HG02571 (cell line): Measurements from ENCODE around the gene CBX7.

Experiments
- ATAC-seq: cut with Tn5 transposase; IDR thresholded peaks from one replicate; pipeline ENCODE4 v1.9.1; 2021; ENCODE audit warnings: mild to moderate bottlenecking, moderate library complexity; ENCODE audit not compliant: unreplicated experiment

Gene CBX7

DNA sequence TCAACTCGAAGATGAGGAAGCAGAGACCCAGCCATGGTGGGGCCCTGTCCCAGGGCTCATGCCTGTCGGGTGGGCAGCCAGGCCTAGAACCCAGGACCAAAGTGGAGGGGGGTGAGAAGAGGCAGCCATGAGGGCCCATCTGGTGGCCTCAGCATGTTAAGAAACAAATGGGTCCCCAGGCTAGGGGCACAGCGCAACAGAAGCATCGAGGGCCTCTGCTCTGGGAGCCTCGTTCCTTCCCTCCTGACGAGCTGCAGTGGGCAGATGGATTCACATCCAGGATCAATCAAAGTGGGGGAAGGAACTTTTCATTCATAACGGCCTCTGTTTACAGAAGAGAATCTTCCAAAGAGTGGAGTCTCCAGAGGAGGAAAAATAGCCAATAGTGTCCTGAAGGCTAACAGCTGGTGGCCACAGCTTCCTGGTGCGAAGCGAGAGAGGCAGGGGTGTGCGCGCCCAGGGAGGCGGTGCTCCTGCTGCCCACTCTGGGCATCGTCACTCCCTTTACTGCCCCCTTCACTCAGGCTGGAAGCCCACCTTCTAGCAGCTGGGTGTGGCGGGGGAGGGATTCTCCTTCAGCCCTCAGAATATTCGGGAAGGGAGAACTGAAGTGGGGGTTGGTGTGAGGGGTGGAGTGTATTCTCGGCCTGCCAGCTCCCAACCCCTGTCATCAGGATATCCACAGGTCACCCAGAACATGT is 4.3 kb downstream of the CBX7 start:
- ATAC-seq = no peak

DNA sequence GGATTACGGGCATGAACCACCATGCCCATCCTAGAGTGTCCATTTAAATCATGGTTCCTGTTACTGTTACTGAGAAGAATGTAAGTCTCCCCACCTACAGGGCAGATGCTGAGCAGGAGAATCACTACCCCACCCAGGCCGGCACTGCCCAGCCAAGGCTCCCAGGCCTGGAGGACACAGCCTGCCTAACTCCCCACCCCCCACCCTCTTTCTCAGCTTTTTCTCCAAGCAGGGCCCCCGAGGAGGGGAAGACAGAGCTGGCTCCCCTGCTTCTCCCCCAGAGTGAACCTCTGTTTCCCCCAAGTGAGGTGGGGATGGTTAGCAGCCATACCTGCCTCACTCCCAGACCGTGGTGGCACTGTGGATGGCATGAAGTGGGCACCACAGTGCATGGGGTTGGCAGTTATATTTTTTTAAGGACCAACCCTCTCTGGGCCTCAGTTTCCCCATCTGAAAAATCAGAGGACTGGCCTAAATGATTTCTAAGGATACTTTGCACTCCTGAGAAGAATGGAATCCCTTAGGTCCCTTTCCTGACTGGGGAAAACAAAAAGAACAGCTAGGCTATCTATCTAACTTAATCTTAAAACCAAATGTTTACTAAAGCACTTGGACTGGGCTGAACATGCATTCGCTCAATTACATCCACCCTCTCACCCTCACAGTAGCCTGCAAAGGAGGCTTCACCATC is 5.0 kb downstream of the CBX7 start:
- no peak for ATAC-seq

DNA sequence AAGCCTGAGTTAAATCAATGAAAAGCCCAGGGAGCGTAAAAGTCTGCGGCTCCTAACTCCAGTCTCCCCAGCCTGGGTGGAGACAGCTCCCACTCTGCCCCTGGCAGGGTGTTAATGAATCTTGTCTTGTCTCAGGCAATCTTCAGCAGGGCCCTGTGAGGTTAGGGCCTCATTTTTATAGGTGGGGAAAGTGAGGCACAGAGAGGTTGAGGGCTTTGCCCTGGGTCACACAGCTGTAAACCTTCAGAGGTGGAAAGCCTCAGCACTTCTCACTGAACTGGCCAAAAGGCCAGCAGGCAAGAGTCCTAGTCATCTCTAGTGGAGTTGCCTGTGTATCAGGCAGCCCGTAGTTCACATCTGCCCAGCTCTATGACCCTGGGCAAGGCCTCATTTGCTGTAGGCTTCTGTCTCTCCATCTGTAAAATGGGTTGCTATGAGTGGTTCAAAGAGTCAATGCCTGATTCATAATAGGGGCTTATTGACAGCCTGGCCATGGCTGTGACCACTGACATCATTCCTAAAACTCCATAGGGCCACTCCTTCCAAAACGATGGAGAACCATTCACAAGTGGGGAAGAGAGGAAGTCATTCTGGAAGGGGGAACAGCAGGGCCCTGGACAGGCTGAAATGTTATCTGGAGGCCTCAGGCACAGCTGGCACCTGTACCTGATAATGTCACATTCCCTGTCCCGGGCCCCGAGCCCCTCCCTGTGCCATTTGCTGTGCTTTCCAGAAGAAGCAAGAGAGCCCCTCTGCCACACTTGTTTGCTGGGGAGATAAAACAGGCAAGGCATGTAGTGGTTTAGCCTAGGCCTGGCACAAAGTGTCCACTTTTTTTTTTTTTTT is 6.0 kb downstream of the CBX7 start:
- ATAC-seq = no peak

DNA sequence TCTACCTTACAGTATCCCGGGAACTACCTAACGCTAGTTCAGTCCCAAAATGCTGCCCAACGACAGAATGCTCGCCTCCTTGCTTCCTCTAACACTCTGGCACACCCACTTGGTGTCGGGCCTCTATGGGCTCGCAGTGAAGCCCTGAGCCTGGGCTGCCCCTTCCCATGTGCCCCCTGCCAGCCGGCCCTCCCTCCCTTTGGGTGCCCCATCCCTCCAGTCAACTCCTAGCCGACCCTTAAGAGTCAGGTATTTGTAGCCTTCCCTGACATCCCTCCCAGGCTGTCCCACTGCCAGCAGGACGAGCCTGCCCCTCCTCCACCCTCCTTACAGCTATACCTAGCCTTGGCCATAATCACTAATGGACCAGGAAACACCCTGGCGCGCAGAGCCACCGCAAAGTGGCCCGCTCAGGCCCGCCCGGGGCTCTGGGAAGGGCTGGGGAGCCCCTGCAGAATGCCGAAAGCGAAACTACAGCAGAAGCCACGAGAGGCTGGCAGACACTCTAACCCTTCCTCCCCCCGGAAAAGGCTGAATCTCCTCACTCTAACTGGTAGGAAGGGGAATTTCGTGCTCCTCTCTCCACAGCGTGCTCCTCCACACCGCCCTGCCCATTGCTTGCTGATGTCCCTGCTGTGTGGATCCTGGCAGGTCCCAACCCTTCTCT is 8.2 kb downstream of the CBX7 start:
- no peak for ATAC-seq

DNA sequence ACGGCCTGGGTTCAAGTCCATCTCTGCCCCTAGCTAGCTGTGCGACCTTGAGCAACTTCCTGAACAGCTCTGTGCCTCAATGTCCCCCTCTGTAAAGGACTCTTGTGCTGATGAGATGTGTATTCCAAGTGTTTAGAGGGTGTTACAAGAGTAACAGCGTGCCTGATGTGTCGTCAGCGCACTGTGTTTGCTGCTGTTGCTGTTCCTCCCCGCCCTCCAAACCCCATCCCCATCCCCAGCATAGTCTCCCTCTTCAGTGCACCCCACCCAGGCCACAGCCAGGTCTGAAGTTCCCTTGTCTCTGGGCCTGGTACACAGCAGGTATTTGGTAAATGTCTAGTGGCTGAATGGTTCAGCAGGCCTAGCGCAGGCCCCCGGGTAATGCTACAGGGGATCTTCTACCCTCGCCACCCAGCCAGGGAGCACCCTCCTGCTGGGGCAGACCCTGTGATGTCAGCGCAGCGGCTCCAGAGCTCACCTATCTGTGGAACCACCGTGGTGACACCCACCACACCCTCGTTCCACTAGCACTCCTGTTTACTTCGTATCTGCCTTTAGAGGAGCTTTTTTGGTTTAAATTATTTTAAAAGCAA is 10.3 kb downstream of the CBX7 start:
- ATAC-seq = no peak

DNA sequence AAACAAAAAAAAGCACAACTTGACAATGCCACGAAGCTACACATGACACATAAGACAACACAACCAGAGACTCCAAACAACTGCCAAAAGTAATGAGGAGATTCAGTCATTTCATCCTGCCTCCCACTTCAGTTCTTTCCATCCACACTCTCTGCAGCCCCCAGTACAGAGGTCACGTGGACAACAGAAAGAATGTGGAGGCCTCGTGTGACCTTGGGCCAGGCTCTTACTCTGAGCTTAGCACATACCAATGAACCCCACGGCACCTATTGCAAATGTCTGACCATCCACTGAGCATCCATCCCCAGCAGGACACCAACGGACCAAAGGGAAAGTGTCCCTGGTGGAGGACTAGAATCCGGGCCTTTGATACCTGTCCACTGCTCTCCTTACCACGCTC is 12.5 kb downstream of the CBX7 start:
- ATAC-seq = no peak

DNA sequence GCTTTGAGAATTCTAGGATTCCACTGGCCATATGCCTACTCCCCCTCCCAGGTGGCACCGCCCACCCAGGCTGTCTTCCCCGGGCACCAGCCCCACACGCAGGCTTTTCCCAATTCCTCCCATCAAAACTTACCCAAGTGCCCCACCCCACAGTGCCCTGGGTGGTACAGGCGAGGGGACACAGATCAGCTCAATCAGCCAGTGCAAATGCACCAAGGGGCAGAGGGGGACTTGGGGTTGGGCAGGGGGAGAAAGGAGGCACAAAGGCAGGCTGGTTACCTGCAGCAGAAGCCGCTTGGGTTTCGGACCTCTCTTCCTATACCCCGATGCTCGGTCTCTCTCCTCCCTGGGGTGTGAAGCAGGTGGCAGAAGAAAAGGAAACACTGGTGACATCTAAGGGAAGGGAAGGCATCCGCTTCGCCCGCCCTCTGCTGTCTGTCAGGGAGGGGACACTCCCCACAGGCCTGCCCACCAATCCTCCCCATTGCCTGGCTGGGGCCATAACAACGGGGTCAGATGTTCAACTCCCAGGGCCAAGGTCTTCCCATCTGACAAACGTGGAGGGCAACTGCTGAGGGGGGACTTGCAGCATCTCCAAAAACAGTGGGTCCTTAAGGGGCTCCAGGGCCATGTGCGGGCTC is 14.0 kb downstream of the CBX7 start:
- ATAC-seq = no peak

DNA sequence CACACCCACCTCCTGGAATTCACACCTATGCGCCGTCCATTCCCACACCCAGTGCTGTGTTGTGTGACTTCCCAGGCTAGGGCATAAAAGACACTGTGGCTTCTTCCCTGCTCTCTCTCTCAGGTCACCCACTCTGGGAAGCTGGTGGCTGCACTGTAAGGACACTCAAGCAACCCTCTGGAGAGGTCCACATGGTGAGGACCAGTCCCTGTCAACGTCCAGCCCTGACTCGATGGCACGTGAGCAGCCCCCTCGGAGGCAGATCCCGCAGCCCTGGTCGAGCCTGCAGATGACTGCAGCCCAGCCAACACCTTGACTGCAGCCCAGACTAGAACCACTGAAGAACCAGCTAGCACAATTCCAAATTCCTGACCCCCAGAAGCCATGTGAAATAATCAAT is 16.2 kb downstream of the CBX7 start:
- no peak for ATAC-seq

DNA sequence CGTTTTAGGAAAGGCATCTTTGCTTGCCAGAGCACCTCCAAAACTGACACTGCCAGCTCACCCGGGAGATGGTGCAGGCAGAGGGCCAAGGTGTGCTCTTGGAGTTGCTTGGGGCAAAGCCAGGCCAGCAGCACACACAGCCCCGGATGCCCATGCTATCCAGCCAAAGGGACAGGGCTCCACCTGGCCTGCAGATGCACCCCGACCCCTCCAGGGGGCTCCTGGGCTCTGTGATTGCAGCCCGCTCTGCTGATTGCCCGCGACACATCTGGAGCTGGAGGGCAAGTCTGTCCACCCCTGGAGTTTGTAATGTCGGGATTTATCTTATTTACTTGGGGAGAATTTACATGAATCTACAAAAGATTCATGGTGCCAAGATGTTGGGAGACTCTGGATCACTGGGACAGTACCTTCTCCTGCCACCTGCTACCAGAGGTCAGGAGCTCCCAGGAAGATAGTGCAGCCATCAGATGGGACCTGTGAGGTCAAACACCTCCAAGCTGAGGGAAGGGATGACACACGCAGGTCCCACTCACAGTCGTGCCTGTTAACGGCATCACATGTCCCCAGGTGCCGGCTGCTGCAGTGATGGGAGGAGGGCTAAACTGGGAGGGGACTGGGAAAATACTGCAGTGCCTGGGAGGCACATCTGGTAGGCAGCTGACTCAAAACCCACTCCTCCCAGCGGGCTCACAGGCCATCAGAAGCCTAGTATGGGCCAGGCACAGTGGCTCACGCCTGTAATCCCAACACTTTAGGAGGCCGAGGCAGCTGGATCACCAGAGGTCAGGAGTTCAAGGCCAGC is 17.2 kb downstream of the CBX7 start:
- no peak for ATAC-seq

DNA sequence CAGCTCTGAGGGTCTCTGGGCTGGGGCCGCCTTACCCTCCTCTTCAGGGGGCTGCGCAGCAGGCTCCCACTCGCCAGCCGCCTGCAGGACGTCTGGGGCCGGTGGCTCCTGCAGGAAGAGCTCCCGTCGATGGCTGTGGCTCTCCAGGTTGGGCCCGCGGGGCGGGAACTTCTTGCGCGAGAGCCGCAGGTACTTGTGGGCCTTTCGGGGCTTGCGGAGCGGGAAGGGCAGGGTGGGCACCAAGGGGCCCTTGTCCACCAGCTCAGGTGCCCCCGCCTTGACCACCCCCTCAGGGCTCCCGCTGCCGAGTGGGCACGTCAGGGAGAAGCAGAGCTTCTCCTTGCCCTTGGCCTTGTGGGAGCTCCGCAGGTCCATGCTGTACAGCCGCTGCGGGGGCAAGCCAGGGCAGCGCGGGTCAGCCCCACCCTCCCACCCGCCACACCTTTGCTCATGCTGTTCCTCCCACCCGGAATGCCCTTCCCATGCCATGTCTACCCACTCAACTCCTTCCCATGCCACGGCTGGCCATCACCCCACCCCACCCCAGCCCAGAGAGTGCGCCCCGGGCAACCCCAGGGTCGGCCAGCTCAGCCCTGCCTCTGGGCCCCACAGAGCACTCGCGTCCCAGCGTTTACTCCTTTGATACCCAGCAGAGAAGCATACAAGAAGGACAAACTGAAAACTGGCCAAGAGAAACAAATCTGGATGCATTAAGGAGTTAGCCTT is 18.0 kb downstream of the CBX7 start:
- ATAC-seq = no peak

DNA sequence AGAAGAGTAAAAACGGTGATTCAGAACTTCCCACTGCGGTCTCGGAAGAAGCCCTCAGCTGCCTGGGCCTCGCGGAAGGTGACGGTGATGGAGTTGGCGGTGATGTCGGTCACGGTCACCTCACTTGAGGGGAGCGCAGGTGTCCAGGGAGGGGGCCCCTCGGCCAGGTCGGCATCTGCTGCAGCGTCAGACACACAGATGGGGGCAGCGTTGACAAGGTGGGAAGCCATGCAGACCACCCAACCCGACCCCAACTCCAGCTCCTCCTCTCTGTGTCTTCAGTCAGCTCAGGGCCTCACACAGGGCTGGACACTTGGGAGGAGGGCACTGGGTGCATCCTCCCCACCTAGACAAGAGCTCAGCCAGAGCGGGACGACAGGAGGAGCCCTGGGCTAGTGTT is 18.6 kb downstream of the CBX7 start:
- no peak for ATAC-seq

DNA sequence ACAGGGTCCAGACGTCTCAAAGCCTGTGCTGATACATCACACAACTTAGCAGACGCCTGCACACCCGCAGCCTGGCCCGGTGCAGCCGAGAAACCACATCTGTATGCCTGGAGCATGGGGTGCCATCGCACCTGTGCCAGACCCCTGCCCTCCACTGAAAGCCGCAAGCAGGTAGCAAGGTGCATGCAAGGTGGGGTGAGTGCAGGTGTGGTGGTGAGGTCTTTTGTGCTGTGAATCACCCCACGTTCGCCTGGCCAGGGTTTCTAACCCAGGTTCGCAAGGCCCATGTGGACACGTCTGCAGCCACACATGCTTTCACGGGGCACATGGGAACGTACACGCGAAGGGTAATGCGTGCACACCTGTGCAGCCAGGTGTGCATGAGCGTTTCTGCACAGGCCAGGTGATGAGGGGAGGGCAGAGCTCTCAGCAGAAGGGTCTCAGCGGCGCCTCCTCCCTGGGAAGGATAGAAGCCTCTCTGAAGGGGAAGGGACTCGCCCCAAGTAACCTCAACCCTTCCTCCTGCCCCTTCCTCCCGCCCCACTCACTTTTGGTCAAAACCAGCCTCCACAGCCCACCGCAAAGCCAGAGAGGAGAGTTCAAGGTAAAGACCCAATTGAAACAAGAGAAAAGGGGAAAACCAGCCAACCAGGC is 19.5 kb downstream of the CBX7 start:
- ATAC-seq = no peak

DNA sequence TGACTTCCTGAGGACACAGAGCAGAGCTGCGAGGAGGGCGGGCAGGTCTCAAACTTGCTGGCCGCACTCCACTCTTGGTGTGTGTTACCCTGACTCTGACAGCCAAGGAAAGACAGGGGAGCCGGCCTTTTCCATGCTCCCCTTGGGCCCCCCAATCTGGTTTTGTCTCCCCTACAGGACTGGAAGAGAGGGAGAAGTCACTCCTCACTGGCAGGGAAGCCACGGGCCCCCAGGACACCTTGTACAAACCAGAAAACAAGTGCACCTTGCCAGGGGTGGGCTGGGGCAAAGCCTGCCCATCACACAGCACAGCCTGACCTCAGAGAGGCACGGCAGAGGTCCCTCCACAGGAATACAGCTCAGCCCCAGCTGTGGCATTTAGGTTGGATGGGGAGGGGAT is 20.2 kb downstream of the CBX7 start:
- ATAC-seq = no peak

DNA sequence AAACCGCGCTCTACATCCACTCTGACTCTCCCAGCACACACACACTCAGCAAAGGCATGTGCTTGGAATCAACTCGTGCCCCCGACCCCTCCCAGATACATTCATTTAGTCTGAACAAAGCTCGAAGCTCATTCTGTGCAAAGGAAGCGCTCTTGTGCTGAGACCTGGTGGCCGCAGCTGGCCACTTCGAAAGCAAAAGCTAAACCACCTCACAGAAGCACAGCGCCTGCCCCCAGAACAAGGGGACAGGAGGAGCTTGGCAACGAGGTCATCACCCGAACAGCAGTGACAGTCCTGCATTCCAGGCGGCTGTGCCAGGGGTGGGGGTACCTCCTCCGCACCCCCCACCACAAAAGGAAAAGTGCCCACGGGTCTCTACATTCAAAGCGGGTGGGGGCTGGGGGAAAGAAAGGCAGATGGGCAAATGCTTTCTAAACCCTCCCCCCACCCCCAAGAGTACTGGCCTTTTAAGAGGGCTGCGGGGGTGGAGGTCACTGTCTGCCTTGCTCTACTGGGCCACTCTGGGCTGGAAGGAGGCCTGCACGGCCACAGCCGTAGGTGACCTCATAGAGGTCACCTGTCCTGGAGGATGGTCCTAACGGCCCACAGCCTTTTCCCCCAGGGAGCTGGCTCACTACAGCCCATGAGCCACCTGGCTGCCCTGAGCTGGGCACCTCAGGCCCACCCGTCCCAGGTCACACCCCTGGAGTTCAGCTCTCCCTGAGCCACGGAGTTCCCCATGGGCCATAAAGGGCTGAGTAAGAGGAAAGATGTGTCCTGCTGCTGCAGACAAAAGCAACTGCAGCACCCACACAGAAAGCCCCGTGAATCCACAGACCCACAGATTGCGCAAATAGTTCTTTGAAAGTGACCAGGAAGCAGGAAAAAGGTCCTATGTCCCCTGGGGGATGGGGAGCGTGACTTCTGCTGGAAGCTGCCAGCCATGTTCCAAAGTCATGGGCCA is 21.3 kb downstream of the CBX7 start:
- ATAC-seq = no peak

DNA sequence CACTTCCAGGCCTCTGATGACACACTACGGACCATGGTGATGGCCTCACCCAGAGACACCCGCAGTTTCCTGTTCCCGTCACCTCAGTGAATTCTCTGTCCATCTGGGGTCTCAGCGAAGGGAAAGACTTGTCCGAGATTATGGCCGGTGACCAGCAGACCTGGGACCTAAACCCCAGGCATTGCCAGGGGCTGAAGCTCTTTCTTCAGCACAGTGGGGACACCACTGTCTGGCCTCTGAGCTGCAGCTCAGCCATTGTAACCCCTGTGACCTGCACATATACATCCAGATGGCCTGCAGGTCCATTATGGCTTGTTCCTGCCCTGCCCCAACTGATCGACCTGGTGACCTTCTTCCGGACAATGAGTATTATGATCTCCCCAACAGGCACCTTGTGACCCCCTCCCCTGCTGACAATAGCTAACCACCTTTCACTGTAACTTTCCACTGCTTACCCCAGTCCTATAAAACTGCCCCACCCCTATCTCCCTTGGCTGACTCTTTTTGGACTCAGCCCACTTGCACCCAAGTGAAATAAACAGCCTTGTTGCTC is 22.3 kb downstream of the CBX7 start:
- no peak for ATAC-seq

DNA sequence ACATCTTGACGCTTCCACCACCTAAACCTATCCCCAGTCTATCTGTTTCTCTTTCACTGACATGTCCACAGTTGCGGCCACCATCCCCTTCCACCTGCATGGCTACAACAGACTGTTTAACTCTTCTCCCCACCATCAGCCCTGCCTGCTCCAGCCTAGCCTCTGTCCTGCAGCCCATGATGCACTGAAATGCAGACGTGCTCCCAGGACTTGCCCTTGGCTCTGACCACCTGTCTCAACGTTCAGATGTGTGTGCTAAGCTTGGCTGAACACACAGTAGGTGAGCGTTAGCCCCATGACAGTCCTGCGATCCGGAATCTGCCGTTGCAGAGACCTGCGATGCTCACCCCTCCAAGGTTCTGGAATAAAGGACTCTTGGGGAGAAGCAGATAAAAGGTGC is 22.7 kb downstream of the CBX7 start:
- no peak for ATAC-seq

DNA sequence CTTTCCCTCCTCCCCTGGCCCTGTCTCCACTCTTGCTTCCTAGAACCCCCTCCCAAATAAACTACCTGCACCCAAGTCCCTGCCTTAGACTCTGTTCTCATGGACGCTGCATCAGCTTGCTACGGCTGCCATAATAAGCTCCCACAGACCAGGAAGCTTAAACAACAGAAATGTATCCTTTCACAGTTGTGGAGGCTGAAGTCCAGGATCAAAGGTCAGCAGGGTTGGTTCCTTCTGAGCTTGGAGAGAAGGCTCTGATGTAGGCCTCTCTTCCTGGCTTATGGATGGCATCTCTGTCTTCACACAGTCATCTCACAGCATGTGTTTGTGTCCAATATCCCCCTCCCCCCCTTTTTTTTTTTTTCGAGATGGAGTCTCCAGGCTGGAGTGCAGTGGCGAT is 23.4 kb downstream of the CBX7 start:
- ATAC-seq = no peak
